Ishikawa (cell line): Measurements from ENCODE around the gene CFAP126.
A peak's percentile ranks its signal among the peaks of the same experiment; 100 is the strongest.

Experiments used
- CEBPB ChIP-seq: IDR thresholded peaks from 2 replicates; pipeline ENCODE4 v1.6.1; 2012
- CREB1 ChIP-seq: IDR thresholded peaks from 2 replicates; pipeline ENCODE4 v1.6.1; 2012; ENCODE audit warnings: low read depth
- EGR1 ChIP-seq: IDR thresholded peaks from 2 replicates; pipeline ENCODE4 v1.6.1; 2012
- EP300 ChIP-seq: IDR thresholded peaks from 2 replicates; pipeline ENCODE4 v1.6.1; 2012; ENCODE audit warnings: borderline replicate concordance
- FOXM1 ChIP-seq: IDR thresholded peaks from 2 replicates; pipeline ENCODE4 v1.6.1; 2012; ENCODE audit warnings: low read depth, borderline replicate concordance
- MAX ChIP-seq: IDR thresholded peaks from 2 replicates; pipeline ENCODE4 v1.6.1; 2012
- NFIC ChIP-seq: IDR thresholded peaks from 2 replicates; pipeline ENCODE4 v1.6.1; 2012
- RAD21 ChIP-seq: IDR thresholded peaks from 2 replicates; pipeline ENCODE4 v1.6.1; 2012; ENCODE audit warnings: low read depth
- REST ChIP-seq: IDR thresholded peaks from 2 replicates; pipeline ENCODE4 v1.6.1; 2012; ENCODE audit warnings: low read depth, mild to moderate bottlenecking
- TAF1 ChIP-seq: IDR thresholded peaks from 2 replicates; pipeline ENCODE4 v1.6.1; 2012; ENCODE audit warnings: low read depth, mild to moderate bottlenecking
- TCF12 ChIP-seq: IDR thresholded peaks from 2 replicates; pipeline ENCODE4 v1.6.1; 2012; ENCODE audit warnings: low read depth
- TEAD4 ChIP-seq: IDR thresholded peaks from 2 replicates; pipeline ENCODE4 v1.6.1; 2012
- USF1 ChIP-seq: IDR thresholded peaks from 2 replicates; pipeline ENCODE4 v1.6.1; 2012
- YY1 ChIP-seq: IDR thresholded peaks from 2 replicates; pipeline ENCODE4 v1.6.1; 2012; ENCODE audit warnings: low read depth
- ZBTB7A ChIP-seq: IDR thresholded peaks from 2 replicates; pipeline ENCODE4 v1.6.1; 2012; ENCODE audit warnings: low read depth

Gene CFAP126

GRCh38 chr1:161388639-161389038, 21.0 kb upstream of the CFAP126 start:
- TF ChIP-seq EP300 = no peak
- TF ChIP-seq MAX = no peak
- TF ChIP-seq CREB1 = no peak
- no peak for TF ChIP-seq USF1
- TF ChIP-seq CEBPB = no peak
- no peak for TF ChIP-seq TEAD4
- TF ChIP-seq FOXM1 = no peak
- no peak for TF ChIP-seq TAF1
- no peak for TF ChIP-seq EGR1
- TF ChIP-seq ZBTB7A = no peak

- TF ChIP-seq TCF12 (no peak), RAD21 (peak; percentile 76)
Observed at GRCh38 chr1:161382214-161383019, 14.7 kb upstream of the CFAP126 start.

GRCh38 chr1:161381707-161382106, 14.0 kb upstream of the CFAP126 start:
- TF ChIP-seq EGR1 = no peak
- no peak for TF ChIP-seq RAD21
- TF ChIP-seq MAX = no peak
- no peak for TF ChIP-seq YY1
- no peak for TF ChIP-seq REST
- no peak for TF ChIP-seq NFIC
- TF ChIP-seq CEBPB = no peak
- no peak for TF ChIP-seq FOXM1
- TF ChIP-seq TAF1 = no peak
- no peak for TF ChIP-seq USF1
- TF ChIP-seq TCF12 = no peak
- TF ChIP-seq ZBTB7A = no peak
- no peak for TF ChIP-seq CREB1

- TF ChIP-seq MAX = no peak
- no peak for TF ChIP-seq FOXM1
- TF ChIP-seq YY1 = no peak
- no peak for TF ChIP-seq CEBPB
- TF ChIP-seq ZBTB7A = no peak
- no peak for TF ChIP-seq NFIC
- TF ChIP-seq RAD21 = no peak
- TF ChIP-seq TEAD4 = no peak
- TF ChIP-seq TCF12 = no peak
- TF ChIP-seq CREB1 = no peak
- TF ChIP-seq EP300 = no peak
- TF ChIP-seq TAF1 = no peak
- TF ChIP-seq USF1 = no peak
- no peak for TF ChIP-seq REST
- TF ChIP-seq EGR1 = no peak
Observed at GRCh38 chr1:161379071-161379470, 11.4 kb upstream of the CFAP126 start.

- TF ChIP-seq YY1 = no peak
- TF ChIP-seq CREB1 = no peak
- no peak for TF ChIP-seq TCF12
- no peak for TF ChIP-seq TAF1
- no peak for TF ChIP-seq RAD21
- TF ChIP-seq FOXM1 = no peak
- TF ChIP-seq CEBPB = no peak
- no peak for TF ChIP-seq TEAD4
- TF ChIP-seq MAX = no peak
- TF ChIP-seq USF1 = no peak
- TF ChIP-seq EGR1 = no peak
- no peak for TF ChIP-seq EP300
- TF ChIP-seq ZBTB7A = no peak
- no peak for TF ChIP-seq REST
Observed at GRCh38 chr1:161378014-161378413, 10.3 kb upstream of the CFAP126 start.
